WTC11 (cell line): ENCODE data around the gene XRN1. TPM values are rescaled to one million over a fixed set of nuclear protein-coding genes. Genes with fewer than 3 reads are reported as not detected.

Experiments used
- total RNA-seq: library from RNA; stranded (reverse); gene quantifications from 3 replicates; pipeline ENCODE4 v1.2.3, GENCODE V29; 2021

XRN1 gene
- total RNA-seq, 1 experiment from 2014 or later: 19.2 TPM

Other genes with a start within 250 kb of the XRN1 start
- 11.8 to 15.1 TPM (median 12.7 TPM) in 3 replicates for gene GK5, start 222.5 kb downstream of the XRN1 start, total RNA-seq
- 22.9 to 26.7 TPM (median 24.2 TPM) in 3 replicates for gene ATR, start 130.7 kb upstream of the XRN1 start, total RNA-seq
- gene PLS1, start 148.4 kb upstream of the XRN1 start, total RNA-seq: 26.4 to 32.6 TPM (median 29.9 TPM) in 3 replicates